Calu3 (cell line): ENCODE measurements around the gene BTN2A1. TPM values are rescaled to one million over a fixed set of nuclear protein-coding genes. Genes with fewer than 3 reads are reported as not detected.

Source experiments
- BruUV-seq: library from RNA; stranded (reverse); fragments of 400-500 nt; replicated peaks from 2 replicates; lab custom pipeline; 2021; lab: Mats Ljungman, UMichigan
- CTCF ChIA-PET: fragments of 300-600 bp; sonication (Branson Sonifier 250); formaldehyde crosslinking; loops from one replicate; lab custom pipeline; 2022; ENCODE audit warnings: antibody characterized with exemption; lab: Charles Lee
- DNase-seq: peaks from one replicate; pipeline ENCODE4 v3.0.0; 2022
- H3K27ac Mint-ChIP-seq: one replicate; pipeline ENCODE4 v1.8.0; 2022; ENCODE audit warnings: mixed read lengths; ENCODE audit not compliant: unreplicated experiment
- H3K27me3 Mint-ChIP-seq: one replicate; pipeline ENCODE4 v1.8.0; 2022; ENCODE audit warnings: mixed read lengths; ENCODE audit not compliant: unreplicated experiment
- H3K36me3 Mint-ChIP-seq: one replicate; pipeline ENCODE4 v1.8.0; 2022; ENCODE audit warnings: mild to moderate bottlenecking, moderate library complexity, mixed read lengths; ENCODE audit not compliant: insufficient read depth, unreplicated experiment
- H3K4me1 Mint-ChIP-seq: one replicate; pipeline ENCODE4 v1.8.0; 2022; ENCODE audit warnings: mild to moderate bottlenecking, low read depth, mixed read lengths; ENCODE audit not compliant: unreplicated experiment
- H3K4me3 Mint-ChIP-seq: one replicate; pipeline ENCODE4 v1.8.0; 2022; ENCODE audit warnings: mild to moderate bottlenecking, low read depth, moderate library complexity, mixed read lengths; ENCODE audit not compliant: unreplicated experiment
- H3K9me3 Mint-ChIP-seq: one replicate; pipeline ENCODE4 v1.8.0; 2022; ENCODE audit warnings: low read depth, mixed read lengths; ENCODE audit not compliant: unreplicated experiment
- CTCF ChIP-seq: fragments of 200-600 bp; IDR thresholded peaks from one replicate; pipeline ENCODE4 v1.8.0; 2022; ENCODE audit warnings: antibody characterized with exemption; ENCODE audit not compliant: unreplicated experiment
- intact Hi-C: fragments of 100-400 bp; cut with micrococcal nuclease; formaldehyde crosslinking; loops from one replicate; pipeline ENCODE4 v1.10.0; 2022; ENCODE audit not compliant: unreplicated experiment
- total RNA-seq: library from RNA; stranded (reverse); gene quantifications from 2 replicates; pipeline ENCODE4 v1.2.3, GENCODE V29; 2022

The BTN2A1 gene
- total RNA-seq, 1 experiment from 2014 or later: 32.5 TPM

GRCh38 chr6:26465776-26466175 lies 8.0 kb downstream of the BTN2A1 start:
- CTCF ChIA-PET: interaction anchor here (0.7 kb wide), 1 partner anchor 415 kb away, joined by 3 read pairs; no protein-coding TSS in a partner anchor
- no peaks in the 10 kb centered on the region for H3K4me1 Mint-ChIP-seq
- H3K4me3 Mint-ChIP-seq: no peak overlapping the region
- no peak overlapping the region for H3K27ac Mint-ChIP-seq
- no TSS peak for BruUV-seq
- peaks cover 43% of the 10 kb centered on the region for H3K36me3 Mint-ChIP-seq
- TF ChIP-seq CTCF: no peak
- DNase-seq: no peak
- H3K27me3 Mint-ChIP-seq: no peaks in the 10 kb centered on the region
- no peaks in the 10 kb centered on the region for H3K9me3 Mint-ChIP-seq
- intact Hi-C loops: no loop called here

GRCh38 chr6:26468829-26469228 lies 11.1 kb downstream of the BTN2A1 start:
- H3K36me3 Mint-ChIP-seq: peaks cover 27% of the 10 kb centered on the region
- intact Hi-C loops: loop anchor here (2.0 kb wide), 1 partner anchor 50 kb away; no protein-coding TSS in a partner anchor

GRCh38 chr6:26470643-26471042 lies 12.9 kb downstream of the BTN2A1 start:
- no peaks in the 10 kb centered on the region for H3K27me3 Mint-ChIP-seq
- no peak overlapping the region for H3K27ac Mint-ChIP-seq
- BruUV-seq: no TSS peak
- DNase-seq: no peak
- H3K4me3 Mint-ChIP-seq: no peak overlapping the region
- H3K4me1 Mint-ChIP-seq: peaks cover 18% of the 10 kb centered on the region
- intact Hi-C loops: no loop called here
- H3K36me3 Mint-ChIP-seq: peaks cover 18% of the 10 kb centered on the region
- H3K9me3 Mint-ChIP-seq: peaks cover 5% of the 10 kb centered on the region
- CTCF ChIA-PET: no interaction called here
- no peak for TF ChIP-seq CTCF

More at GRCh38 chr6:26468829-26469228, 11.1 kb downstream of the BTN2A1 start:
- H3K27me3 Mint-ChIP-seq: no peaks in the 10 kb centered on the region
- H3K9me3 Mint-ChIP-seq: peaks cover 5% of the 10 kb centered on the region
- no peaks in the 10 kb centered on the region for H3K4me1 Mint-ChIP-seq
- H3K4me3 Mint-ChIP-seq: no peak overlapping the region
- no peak overlapping the region for H3K27ac Mint-ChIP-seq
- no TSS peak for BruUV-seq
- no peak for TF ChIP-seq CTCF
- no peak for DNase-seq
- CTCF ChIA-PET: no interaction called here

- no peak overlapping the region for H3K27ac Mint-ChIP-seq
- H3K27me3 Mint-ChIP-seq: no peaks in the 10 kb centered on the region
- H3K4me3 Mint-ChIP-seq: no peak overlapping the region
- H3K9me3 Mint-ChIP-seq: peaks cover 5% of the 10 kb centered on the region
- no peak for TF ChIP-seq CTCF
- H3K36me3 Mint-ChIP-seq: peaks cover 16% of the 10 kb centered on the region
- peaks cover 25% of the 10 kb centered on the region for H3K4me1 Mint-ChIP-seq
- intact Hi-C loops: no loop called here
- CTCF ChIA-PET: no interaction called here
- no peak for DNase-seq
- no TSS peak for BruUV-seq
Observed at GRCh38 chr6:26471970-26472369, 14.2 kb downstream of the BTN2A1 start.
